ENCODE measurements around the gene KRT25.
A peak's percentile ranks its signal among the peaks of the same experiment; 100 is the strongest.

Gene KRT25

GRCh38 chr17:40755231-40755630 lies at the start of gene KRT25:
Gene KRT25 (minus strand): TSS chr17:40755331. CDS start chr17:40755271, 60 bp downstream.
- no peak for DNase-seq

GRCh38 chr17:40803617-40804082 lies 48.5 kb upstream of the KRT25 start:
- DNase-seq: peak; percentile 86

- no peak for DNase-seq
Observed at GRCh38 chr17:40801157-40801556, 46.0 kb upstream of the KRT25 start.

- DNase-seq: no peak
Observed at GRCh38 chr17:40800381-40800780, 45.2 kb upstream of the KRT25 start.

GRCh38 chr17:40799859-40800258 lies 44.7 kb upstream of the KRT25 start, which contains the start of gene KRT28:
Gene KRT28 (minus strand): TSS chr17:40799959. CDS start chr17:40799893, 66 bp downstream.
- no peak for DNase-seq

GRCh38 chr17:40796846-40797245 lies 41.7 kb upstream of the KRT25 start:
- no peak for DNase-seq

GRCh38 chr17:40795019-40795667 lies 40.0 kb upstream of the KRT25 start:
- DNase-seq: no peak

- DNase-seq: no peak
Observed at GRCh38 chr17:40794466-40794865, 39.3 kb upstream of the KRT25 start.

- DNase-seq: no peak
Observed at GRCh38 chr17:40793832-40794231, 38.7 kb upstream of the KRT25 start.

- DNase-seq: no peak
Observed at GRCh38 chr17:40791787-40792436, 36.8 kb upstream of the KRT25 start.

GRCh38 chr17:40791111-40791510 lies 36.0 kb upstream of the KRT25 start:
- no peak for DNase-seq

GRCh38 chr17:40782450-40782849 lies 27.3 kb upstream of the KRT25 start, which contains the start of gene KRT27:
Gene KRT27 (minus strand): TSS chr17:40782550. CDS start chr17:40782493, 57 bp downstream.
- no peak for DNase-seq

- no peak for DNase-seq
Observed at GRCh38 chr17:40779181-40779909, 24.2 kb upstream of the KRT25 start.

- no peak for DNase-seq
Observed at GRCh38 chr17:40778461-40778860, 23.3 kb upstream of the KRT25 start.

GRCh38 chr17:40777971-40778370 lies 22.8 kb upstream of the KRT25 start:
- no peak for DNase-seq

- no peak for DNase-seq
Observed at GRCh38 chr17:40777459-40777858, 22.3 kb upstream of the KRT25 start.

GRCh38 chr17:40775945-40776344 lies 20.8 kb upstream of the KRT25 start:
- no peak for DNase-seq

GRCh38 chr17:40772101-40772500 lies 17.0 kb upstream of the KRT25 start, which contains the start of gene KRT26:
Gene KRT26 (minus strand): TSS chr17:40772201. CDS start chr17:40772113, 88 bp downstream.
- no peak for DNase-seq

GRCh38 chr17:40765657-40766056 lies 10.5 kb upstream of the KRT25 start:
- no peak for DNase-seq

GRCh38 chr17:40763752-40764151 lies 8.6 kb upstream of the KRT25 start:
- no peak for DNase-seq

GRCh38 chr17:40760105-40761016 lies 5.2 kb upstream of the KRT25 start:
- no peak for DNase-seq

GRCh38 chr17:40753804-40754203 lies 1.3 kb downstream of the KRT25 start:
- DNase-seq: no peak
